ENCODE measurements around the gene PPP3R1.

Gene PPP3R1

GRCh38 chr2:68266655-68267054, 14.3 kb upstream of the PPP3R1 start:
- DNase-seq (ENCODE audit: low read depth), result no peak

GRCh38 chr2:68263632-68264031, 11.3 kb upstream of the PPP3R1 start:
- TF ChIP-seq, protein P1, sequence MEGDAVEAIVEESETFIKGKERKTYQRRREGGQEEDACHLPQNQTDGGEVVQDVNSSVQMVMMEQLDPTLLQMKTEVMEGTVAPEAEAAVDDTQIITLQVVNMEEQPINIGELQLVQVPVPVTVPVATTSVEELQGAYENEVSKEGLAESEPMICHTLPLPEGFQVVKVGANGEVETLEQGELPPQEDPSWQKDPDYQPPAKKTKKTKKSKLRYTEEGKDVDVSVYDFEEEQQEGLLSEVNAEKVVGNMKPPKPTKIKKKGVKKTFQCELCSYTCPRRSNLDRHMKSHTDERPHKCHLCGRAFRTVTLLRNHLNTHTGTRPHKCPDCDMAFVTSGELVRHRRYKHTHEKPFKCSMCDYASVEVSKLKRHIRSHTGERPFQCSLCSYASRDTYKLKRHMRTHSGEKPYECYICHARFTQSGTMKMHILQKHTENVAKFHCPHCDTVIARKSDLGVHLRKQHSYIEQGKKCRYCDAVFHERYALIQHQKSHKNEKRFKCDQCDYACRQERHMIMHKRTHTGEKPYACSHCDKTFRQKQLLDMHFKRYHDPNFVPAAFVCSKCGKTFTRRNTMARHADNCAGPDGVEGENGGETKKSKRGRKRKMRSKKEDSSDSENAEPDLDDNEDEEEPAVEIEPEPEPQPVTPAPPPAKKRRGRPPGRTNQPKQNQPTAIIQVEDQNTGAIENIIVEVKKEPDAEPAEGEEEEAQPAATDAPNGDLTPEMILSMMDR (IDR thresholded peaks at IDR 0.05; ENCODE audit: insufficient read depth, low read depth, low read length, missing control alignments), result no peak
- no peak for DNase-seq (ENCODE audit: low read depth)
- H3K4me3 ChIP-seq (ENCODE audit: low read length), result no peak overlapping the region

More at GRCh38 chr2:68266655-68267054, 14.3 kb upstream of the PPP3R1 start:
- H3K4me3 ChIP-seq (ENCODE audit: low read length), result no peak overlapping the region
- TF ChIP-seq, protein P1 (IDR thresholded peaks at IDR 0.05; ENCODE audit: insufficient read depth, low read depth, low read length, missing control alignments), result no peak

DNA sequence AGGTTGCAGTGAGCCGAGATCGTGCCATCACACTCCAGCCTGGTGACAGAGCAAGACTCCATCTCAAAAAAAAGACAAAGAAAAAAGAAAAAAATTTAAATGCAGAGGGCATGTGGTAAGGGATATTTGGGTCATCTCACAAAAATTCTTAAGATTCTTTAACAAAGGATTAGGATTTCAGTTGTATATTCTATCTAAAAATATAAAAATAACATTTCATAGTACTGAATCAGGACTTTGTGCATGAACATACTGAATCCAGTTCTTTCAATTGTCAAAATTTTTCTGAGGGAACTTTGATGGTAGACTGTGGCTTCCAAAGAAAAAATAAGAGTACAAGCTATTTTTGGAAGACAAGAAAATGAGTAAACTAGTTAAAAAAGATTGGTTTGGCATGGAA, 6.5 kb upstream of the PPP3R1 start:
- TF ChIP-seq, protein P1 (IDR thresholded peaks at IDR 0.05; ENCODE audit: insufficient read depth, low read depth, low read length, missing control alignments), result no peak

DNA sequence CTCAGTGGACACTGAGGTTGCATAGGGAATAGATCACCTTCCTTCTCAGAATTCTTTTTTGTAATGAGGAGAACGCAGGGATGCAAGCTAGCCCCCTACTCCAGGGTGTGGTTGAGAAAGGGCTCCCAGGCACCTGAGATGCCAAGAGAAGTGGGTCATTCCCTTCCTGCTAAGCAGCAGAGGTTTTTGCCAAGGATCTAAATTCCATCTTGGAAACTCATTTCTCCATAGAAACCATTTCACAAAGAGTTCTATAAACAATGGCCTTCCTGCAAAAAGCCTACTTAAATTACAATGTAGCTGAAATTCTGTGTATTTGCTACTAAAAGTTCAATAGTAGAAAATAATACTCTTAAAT, 3.7 kb upstream of the PPP3R1 start:
- H3K4me3 ChIP-seq (ENCODE audit: low read length), result no peak overlapping the region
- TF ChIP-seq, protein P1 (IDR thresholded peaks at IDR 0.05; ENCODE audit: insufficient read depth, low read depth, low read length, missing control alignments), result no peak
- peak; percentile 49 for DNase-seq (ENCODE audit: low read depth)

More for the DNA sequence above, 6.5 kb upstream of the PPP3R1 start:
- no peak overlapping the region for H3K4me3 ChIP-seq (ENCODE audit: low read length)
- DNase-seq (ENCODE audit: low read depth), result no peak

DNA sequence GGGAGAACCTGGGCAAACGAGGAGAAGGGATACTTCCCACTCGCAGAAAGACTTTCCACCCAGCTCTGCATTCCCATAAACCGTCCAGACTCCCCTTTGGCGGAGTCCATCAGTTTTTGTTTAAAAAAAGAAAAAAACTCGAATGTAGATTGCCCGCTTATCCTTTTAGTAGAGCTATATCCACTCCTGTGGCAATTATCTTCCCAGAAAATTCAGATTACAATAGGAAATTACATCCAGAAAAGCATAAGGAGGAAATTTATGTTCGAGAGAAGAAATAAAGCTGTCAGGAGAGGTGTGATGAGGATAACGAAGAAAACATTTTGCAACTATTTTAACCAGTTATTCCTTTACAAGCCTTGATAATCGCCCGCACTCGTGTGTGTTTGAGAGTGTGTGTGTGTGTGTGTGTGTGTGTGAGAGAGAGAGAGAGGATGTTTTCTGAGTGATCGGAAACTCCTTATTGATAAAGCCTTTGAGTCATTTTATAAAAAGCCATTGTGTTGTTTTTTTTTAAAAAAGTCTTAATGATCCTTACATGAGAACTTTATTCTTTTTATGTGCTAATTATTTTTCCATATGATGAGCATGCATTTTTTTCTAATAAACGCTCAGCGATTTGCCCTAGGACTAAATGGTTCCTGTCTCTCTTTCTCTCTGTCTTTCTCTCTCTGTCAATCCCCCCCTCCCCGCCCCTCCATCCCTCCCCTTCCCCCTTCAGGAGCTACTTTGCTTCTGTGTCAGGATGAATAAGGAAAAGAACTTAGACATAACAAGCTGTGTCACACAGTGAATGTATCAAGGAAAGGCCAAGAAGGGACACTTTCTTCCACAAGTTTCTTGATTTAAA, 1.1 kb upstream of the PPP3R1 start:
- TF ChIP-seq, protein P1 (IDR thresholded peaks at IDR 0.05; ENCODE audit: insufficient read depth, low read depth, low read length, missing control alignments), result no peak
- peak overlapping the region; percentile 97 for H3K4me3 ChIP-seq (ENCODE audit: low read length)
- peak; percentile 30 for DNase-seq (ENCODE audit: low read depth)

DNA sequence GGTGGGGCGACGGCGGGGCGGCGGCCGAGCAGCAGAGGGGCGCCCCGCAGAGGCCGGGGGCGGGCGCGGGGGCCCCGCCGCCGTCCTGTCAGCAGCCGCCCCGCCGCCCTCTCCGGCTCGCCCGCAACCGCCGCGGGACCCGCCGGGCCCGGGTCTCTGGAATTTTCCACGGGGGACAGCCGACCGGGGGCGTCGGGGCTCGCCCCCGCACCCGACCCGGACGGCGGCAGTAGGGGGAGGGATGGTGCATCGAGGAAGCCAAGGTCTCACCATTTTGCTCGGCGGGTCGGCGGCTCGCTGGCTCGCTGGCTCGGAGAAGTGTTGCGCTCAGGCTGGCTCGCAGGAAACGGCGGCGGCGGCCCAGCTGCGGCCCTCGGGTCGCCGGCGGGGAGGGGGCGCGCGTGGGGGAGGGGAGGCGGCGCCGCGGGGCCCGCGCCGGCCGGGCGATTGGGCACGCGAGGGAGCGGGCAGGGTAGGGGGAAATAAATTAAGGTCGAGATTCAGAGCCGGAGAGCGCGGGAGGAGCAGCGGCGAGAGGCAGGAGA, 405 bp downstream of the PPP3R1 start:
- DNase-seq (ENCODE audit: low read depth), result peak; percentile 22
- TF ChIP-seq, protein P1 (IDR thresholded peaks at IDR 0.05; ENCODE audit: insufficient read depth, low read depth, low read length, missing control alignments), result no peak
- peak overlapping the region; percentile 87 for H3K4me3 ChIP-seq (ENCODE audit: low read length)

Measured in epithelial cell of esophagus (primary cell).